ENCODE data around the gene UBE2L5.

DNA sequence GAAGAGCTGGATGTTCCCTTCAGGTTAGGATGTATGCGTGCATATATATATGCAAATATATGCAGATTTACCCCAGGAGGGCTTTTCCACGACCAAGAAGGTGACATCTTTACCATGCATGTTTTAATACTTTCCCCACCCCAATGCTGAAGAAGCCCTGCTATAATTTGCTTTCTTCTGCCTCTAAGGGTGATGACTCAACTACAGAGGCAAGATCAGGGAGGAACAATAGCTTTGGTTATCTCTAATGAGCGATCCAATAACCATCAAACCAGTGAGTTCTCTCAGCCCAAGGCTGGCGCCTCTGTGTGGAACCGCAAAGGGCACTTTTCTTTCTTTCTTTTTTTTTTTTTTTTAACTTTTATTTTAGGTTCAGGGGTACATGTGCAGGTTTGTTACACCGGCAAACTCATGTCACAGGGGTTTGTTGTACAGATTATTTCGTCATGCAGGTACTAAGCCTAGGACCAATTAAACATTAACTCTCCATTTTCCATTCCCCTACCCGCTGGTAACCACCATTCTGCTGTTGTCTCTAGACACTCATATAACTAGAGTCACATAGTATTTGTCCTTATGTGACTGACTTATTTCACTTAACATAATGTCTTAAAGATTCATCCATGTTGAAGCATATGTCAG lies 25.7 kb upstream of the UBE2L5 start:
- TF ChIP-seq HDGF (IDR thresholded peaks at IDR 0.05; ENCODE audit: borderline replicate concordance) (no peak), TARDBP (IDR thresholded peaks at IDR 0.05) (no peak), FOXM1 (IDR thresholded peaks at IDR 0.05; ENCODE audit: borderline replicate concordance) (no peak), SUZ12 (IDR thresholded peaks at IDR 0.05) (no peak), L3MBTL2 (conservative IDR thresholded peaks at IDR 0.05) (no peak), CTBP1 (IDR thresholded peaks at IDR 0.05; ENCODE audit: borderline replicate concordance) (no peak), ARNT (IDR thresholded peaks at IDR 0.05) (no peak), BHLHE40 (IDR thresholded peaks at IDR 0.05; ENCODE audit: borderline replicate concordance) (no peak), ZNF384 (IDR thresholded peaks at IDR 0.05) (no peak)

All from HEK293T (cell line).